Ishikawa (cell line): Measurements from ENCODE around the gene PA2G4.

ENCODE experiments used
- CEBPB ChIP-seq: IDR thresholded peaks from 2 replicates; pipeline ENCODE4 v1.6.1; 2012
- CREB1 ChIP-seq: IDR thresholded peaks from 2 replicates; pipeline ENCODE4 v1.6.1; 2012; ENCODE audit warnings: low read depth
- EGR1 ChIP-seq: IDR thresholded peaks from 2 replicates; pipeline ENCODE4 v1.6.1; 2012
- EP300 ChIP-seq: IDR thresholded peaks from 2 replicates; pipeline ENCODE4 v1.6.1; 2012; ENCODE audit warnings: borderline replicate concordance
- FOXM1 ChIP-seq: IDR thresholded peaks from 2 replicates; pipeline ENCODE4 v1.6.1; 2012; ENCODE audit warnings: low read depth, borderline replicate concordance
- MAX ChIP-seq: IDR thresholded peaks from 2 replicates; pipeline ENCODE4 v1.6.1; 2012
- RAD21 ChIP-seq: IDR thresholded peaks from 2 replicates; pipeline ENCODE4 v1.6.1; 2012; ENCODE audit warnings: low read depth
- REST ChIP-seq: IDR thresholded peaks from 2 replicates; pipeline ENCODE4 v1.6.1; 2012; ENCODE audit warnings: low read depth, mild to moderate bottlenecking
- TAF1 ChIP-seq: IDR thresholded peaks from 2 replicates; pipeline ENCODE4 v1.6.1; 2012; ENCODE audit warnings: low read depth, mild to moderate bottlenecking
- TEAD4 ChIP-seq: IDR thresholded peaks from 2 replicates; pipeline ENCODE4 v1.6.1; 2012
- USF1 ChIP-seq: IDR thresholded peaks from 2 replicates; pipeline ENCODE4 v1.6.1; 2012
- YY1 ChIP-seq: IDR thresholded peaks from 2 replicates; pipeline ENCODE4 v1.6.1; 2012; ENCODE audit warnings: low read depth
- ZBTB7A ChIP-seq: IDR thresholded peaks from 2 replicates; pipeline ENCODE4 v1.6.1; 2012; ENCODE audit warnings: low read depth

GRCh38 chr12:56160894-56161689 is 56.7 kb downstream of the PA2G4 start:
- TF ChIP-seq MAX (no peak), TAF1 (no peak), RAD21 (no peak), YY1 (no peak), TEAD4 (no peak), ZBTB7A (no peak), EP300 (no peak), EGR1 (no peak), FOXM1 (no peak), USF1 (no peak), REST (no peak), CEBPB (no peak), CREB1 (no peak)
